Spinal cord (tissue), 10 donors: ENCODE measurements around the gene TOMM7. TPM values are rescaled to one million over a fixed set of nuclear protein-coding genes. Genes with fewer than 3 reads are reported as not detected.

Experiments
- DNase-seq, 6 donors: peaks; one replicate each; pipeline versions ENCODE4 v3.0.0 to v3.0.0-alpha.2; 2013 to 2015; ENCODE audit warnings: low spot score in 6 of 6, low read depth in 4 of 6
- H3K27ac ChIP-seq: one replicate; pipeline ENCODE4 v1.5.1; 2013; ENCODE audit warnings: low read depth, low read length, control low read depth
- H3K27me3 ChIP-seq: one replicate; pipeline ENCODE4 v1.6.1; 2013; ENCODE audit warnings: low read length; ENCODE audit not compliant: control insufficient read depth, insufficient read depth
- H3K36me3 ChIP-seq: one replicate; pipeline ENCODE4 v1.6.1; 2013; ENCODE audit warnings: low read length; ENCODE audit not compliant: control insufficient read depth, insufficient read depth
- H3K4me1 ChIP-seq: one replicate; pipeline ENCODE4 v1.6.1; 2013; ENCODE audit warnings: low read length; ENCODE audit not compliant: control insufficient read depth, insufficient read depth
- H3K4me3 ChIP-seq: one replicate; pipeline ENCODE4 v1.5.1; 2013; ENCODE audit warnings: low read depth, low read length, control low read depth
- H3K9me3 ChIP-seq: one replicate; pipeline ENCODE4 v1.6.1; 2013; ENCODE audit warnings: low read length; ENCODE audit not compliant: control insufficient read depth, insufficient read depth
- WGBS: methylation state at CpG from one replicate; pipeline ENCODE4 v1.1.5; 2013; ENCODE audit warnings: missing lambda C conversion rate; ENCODE audit not compliant: insufficient coverage; 5-methylcytosine and 5-hydroxymethylcytosine counted together
- long read RNA-seq, 4 donors: transcript quantifications; one replicate each; lab custom pipeline, GENCODE V29; 2026
- polyA plus RNA-seq, 2 donors: library from polyadenylated mRNA; unstranded; fragments of 120-200 nt; gene quantifications; one replicate each; pipeline ENCODE4 v1.2.1, GENCODE V29; 2013; ENCODE audit not compliant: insufficient read length in 2 of 2
- total RNA-seq, 2 donors: library from RNA; depleted of rRNA in 1 of 2; stranded (reverse); fragments of 120-200 nt in 1 of 2; fragments of >200 nt in 1 of 2; gene quantifications; one replicate each; pipeline versions ENCODE4 v1.2.3 to v1.2.4, GENCODE V29; 2013 to 2014
- donor health status: healthy.

Gene TOMM7
- total RNA-seq (100 to 1,000 TPM; 110 to 386 TPM), polyA plus RNA-seq (100 to 1,000 TPM; 538 to 539 TPM)
- long read RNA-seq, donor 1, transcript TOMM7-201 (3 exons, 778 nt): major isoform, 476 of 586 reads
- long read RNA-seq, donor 1, transcript TOMM7-204 (2 exons, 731 nt): minor isoform, 12 of 586 reads
- long read RNA-seq, donor 1, transcript TOMM7-205 (2 exons, 551 nt): minor isoform, 31 of 586 reads
- long read RNA-seq, donor 1, partial matches to known transcripts: 42 of 586 reads
- long read RNA-seq, donor 1, other reads (novel, unspliced or antisense): 25 of 586 reads
- long read RNA-seq, donor 2, transcript TOMM7-201 (3 exons, 778 nt): major isoform, 131 of 152 reads
- long read RNA-seq, donor 2, transcript TOMM7-205 (2 exons, 551 nt): minor isoform, 8 of 152 reads
- long read RNA-seq, donor 2, partial matches to known transcripts: 5 of 152 reads
- long read RNA-seq, donor 2, other reads (novel, unspliced or antisense): 7 of 152 reads
- long read RNA-seq, donor 3, transcript TOMM7-205 (2 exons, 551 nt): minor isoform, 11 of 217 reads
- long read RNA-seq, donor 3, transcript TOMM7-201 (3 exons, 778 nt): major isoform, 182 of 217 reads
- long read RNA-seq, donor 3, partial matches to known transcripts: 22 of 217 reads
- long read RNA-seq, donor 3, other reads (novel, unspliced or antisense): 0 of 217 reads
- long read RNA-seq, donor 4, transcript TOMM7-205 (2 exons, 551 nt): minor isoform, 60 of 708 reads
- long read RNA-seq, donor 4, transcript TOMM7-204 (2 exons, 731 nt): minor isoform, 6 of 708 reads
- long read RNA-seq, donor 4, transcript TOMM7-201 (3 exons, 778 nt): major isoform, 564 of 708 reads
- long read RNA-seq, donor 4, partial matches to known transcripts: 39 of 708 reads
- long read RNA-seq, donor 4, other reads (novel, unspliced or antisense): 37 of 708 reads

DNA sequence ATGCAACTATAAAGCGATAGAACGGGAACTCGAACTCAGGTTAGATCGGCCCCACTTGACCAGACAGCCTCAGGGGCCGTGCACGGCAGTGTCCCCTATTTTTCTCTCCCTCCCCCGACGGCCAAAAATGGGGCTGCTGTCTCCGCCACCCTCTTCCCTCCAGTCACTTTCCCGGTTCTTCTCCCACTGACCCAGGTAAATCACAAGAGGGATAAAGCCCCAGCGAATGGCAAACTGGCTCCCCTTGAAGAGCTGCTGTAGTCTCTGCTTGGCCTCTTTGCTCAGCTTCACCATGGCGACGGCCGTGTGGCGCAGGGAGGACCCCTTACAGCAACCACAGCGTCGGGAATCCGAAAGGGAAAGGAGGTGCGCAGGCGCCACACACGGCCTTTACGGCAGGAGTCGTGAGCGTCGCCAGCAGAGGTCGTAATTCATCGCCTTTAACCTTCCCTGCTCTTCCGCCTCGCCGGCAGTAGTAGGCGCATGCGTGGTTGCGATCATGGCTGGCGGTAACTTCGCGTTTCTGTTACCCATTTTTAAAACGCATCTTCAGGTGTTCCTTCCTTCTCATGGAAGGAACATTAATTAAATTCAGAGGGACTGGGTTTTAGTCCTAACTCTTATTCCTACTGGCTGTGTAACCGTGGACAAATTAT lies at the start of gene TOMM7:
TSS of gene TOMM7 (minus strand) at position 364 of the 656 bp plus-strand sequence. CDS start at position 294, 70 bp downstream.
- Histone ChIP-seq H3K27me3 (no peaks in the 10 kb centered on the region), H3K36me3 (no peaks in the 10 kb centered on the region), H3K4me1 (peaks cover 12% of the 10 kb centered on the region), H3K9me3 (no peaks in the 10 kb centered on the region), H3K4me3 (peak within 1 kb of the TSS; percentile 90), H3K27ac (peak within 1 kb of the TSS; percentile 74)
- peak; percentile 92 to 99 (median 96) for DNase-seq
- 0% methylated on average over 31 of the region's 38 CpGs for WGBS

DNA sequence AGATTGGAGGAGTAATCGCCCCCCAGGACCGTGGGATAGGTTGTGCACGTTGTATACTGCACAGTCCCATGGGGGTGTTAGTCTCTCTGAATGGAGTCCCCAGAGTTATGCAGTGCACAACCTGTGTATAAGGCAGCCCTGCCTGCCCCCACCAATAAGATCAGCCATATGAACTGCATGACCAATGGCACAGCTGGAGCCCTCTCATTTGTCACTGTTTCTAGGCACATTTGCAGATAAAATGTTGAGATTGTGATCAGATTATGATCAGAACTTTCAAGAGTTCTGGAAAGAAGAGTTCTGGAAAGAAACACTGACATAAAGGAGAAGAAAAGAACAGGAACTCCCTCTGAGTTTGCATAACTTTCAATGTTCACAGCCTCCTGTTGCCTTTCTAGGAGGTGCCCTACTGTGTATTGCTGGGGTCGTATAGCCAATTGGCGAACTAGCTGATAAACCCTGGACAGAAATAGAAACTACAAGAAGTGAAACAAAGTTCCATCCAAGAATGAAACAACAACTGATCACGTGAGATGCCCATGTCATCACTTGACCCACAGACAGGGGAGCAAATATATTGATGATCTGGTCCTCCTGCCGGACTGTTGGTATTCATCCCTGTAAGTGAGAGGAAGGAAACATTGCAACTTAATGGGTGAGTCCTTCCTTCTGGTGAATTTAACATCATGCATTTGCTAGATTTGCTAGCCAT lies 49.6 kb upstream of the TOMM7 start:
- Histone ChIP-seq H3K27ac (no peak overlapping the region), H3K4me3 (no peak overlapping the region), H3K27me3 (no peaks in the 10 kb centered on the region), H3K9me3 (no peaks in the 10 kb centered on the region), H3K36me3 (no peaks in the 10 kb centered on the region), H3K4me1 (no peaks in the 10 kb centered on the region)
- DNase-seq: no peak
- WGBS: 61% methylated on average over 4 of the region's 7 CpGs

DNA sequence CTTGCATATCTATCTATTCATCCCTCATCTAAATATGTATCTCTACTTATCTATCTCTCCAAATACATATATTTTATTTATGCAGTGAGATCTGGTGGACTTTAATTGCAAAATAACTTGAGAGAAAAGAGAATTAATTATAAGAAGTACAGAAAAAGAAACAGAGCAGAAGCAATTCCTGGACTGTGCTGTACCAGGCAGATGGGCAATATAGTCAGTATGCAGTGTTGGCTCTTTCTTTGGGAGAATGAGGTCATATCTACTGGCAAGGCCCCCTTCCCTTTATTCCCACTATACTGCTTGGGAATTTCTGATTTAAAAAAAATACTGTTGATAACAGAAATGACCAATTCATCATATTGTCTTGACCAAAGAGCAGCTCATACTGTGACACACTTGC lies 49.0 kb upstream of the TOMM7 start:
- Histone ChIP-seq H3K9me3 (no peaks in the 10 kb centered on the region), H3K4me3 (no peak overlapping the region), H3K27me3 (no peaks in the 10 kb centered on the region), H3K27ac (no peak overlapping the region), H3K4me1 (no peaks in the 10 kb centered on the region), H3K36me3 (no peaks in the 10 kb centered on the region)
- peak in 1 of 6 donors; percentile 65 for DNase-seq

DNA sequence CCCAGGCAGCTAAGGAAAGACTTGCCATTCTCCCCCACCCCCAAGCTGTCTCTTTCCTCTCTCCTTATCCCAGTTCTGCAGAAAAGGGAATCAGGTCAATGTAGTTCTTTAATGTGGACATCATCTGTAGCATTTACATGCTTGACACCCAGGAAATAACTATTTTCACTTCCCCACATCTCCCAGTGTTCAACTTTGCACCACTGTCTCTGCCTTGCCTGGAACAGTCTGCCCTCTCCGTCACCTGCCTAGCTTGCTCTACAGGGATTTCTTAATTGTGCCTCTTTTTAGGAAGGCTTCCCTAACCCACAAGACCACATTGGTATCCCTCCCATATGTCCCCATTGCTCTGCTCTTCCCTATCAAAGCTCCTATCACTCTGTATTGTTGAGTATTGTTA lies 45.9 kb upstream of the TOMM7 start:
- H3K9me3 ChIP-seq: no peaks in the 10 kb centered on the region
- no peaks in the 10 kb centered on the region for H3K4me1 ChIP-seq
- no peaks in the 10 kb centered on the region for H3K27me3 ChIP-seq
- H3K36me3 ChIP-seq: no peaks in the 10 kb centered on the region
- no peak overlapping the region for H3K4me3 ChIP-seq
- H3K27ac ChIP-seq: no peak overlapping the region
- no peak for DNase-seq
- 100% methylated on average over 1 of the region's 1 CpG for WGBS

DNA sequence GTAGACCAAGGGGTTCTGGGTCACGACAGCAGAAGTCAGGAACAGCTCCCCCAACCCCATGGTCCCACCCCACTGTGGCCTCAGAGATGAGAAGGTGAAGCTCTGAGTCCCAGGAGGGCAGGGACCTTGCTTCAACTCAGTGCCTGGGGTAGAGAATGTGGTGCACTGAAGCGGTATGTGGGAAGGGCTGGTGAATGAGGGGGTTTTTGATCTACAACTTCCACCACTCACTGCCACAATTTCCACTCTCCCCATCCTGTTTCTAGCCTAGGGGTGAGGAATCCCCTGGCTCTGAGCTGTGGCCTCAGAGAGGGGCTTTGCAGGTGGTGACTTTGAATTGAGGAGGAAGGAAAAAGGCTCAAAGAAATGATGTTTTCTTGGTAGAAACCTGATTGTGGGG lies 44.9 kb upstream of the TOMM7 start:
- WGBS: no CpG with 5 or more reads among the region's 2 CpGs
- Histone ChIP-seq H3K36me3 (no peaks in the 10 kb centered on the region), H3K27me3 (no peaks in the 10 kb centered on the region), H3K9me3 (no peaks in the 10 kb centered on the region), H3K27ac (peak overlapping the region; percentile 10), H3K4me1 (no peaks in the 10 kb centered on the region), H3K4me3 (no peak overlapping the region)
- DNase-seq: no peak

DNA sequence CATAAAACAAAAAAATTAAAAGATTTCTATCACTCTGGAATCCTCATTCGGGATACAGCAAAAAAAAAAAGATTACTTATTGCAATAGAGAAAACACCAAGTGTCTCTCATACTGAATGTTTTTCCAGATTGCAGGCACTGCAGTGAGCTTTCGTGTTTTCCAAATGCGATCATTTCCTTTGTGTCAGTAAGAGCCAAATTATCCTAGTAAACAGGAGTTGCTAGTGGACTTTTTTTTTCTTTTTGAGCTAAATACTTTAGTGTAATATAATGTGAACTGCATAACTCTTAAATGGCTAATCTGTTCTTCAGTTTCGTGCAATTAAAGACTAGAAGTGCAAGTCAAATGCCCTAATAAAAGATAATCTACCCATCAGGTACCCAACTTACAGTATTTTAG lies 44.4 kb upstream of the TOMM7 start:
- Histone ChIP-seq H3K4me1 (no peaks in the 10 kb centered on the region), H3K36me3 (no peaks in the 10 kb centered on the region), H3K27ac (peak overlapping the region; percentile 43), H3K4me3 (no peak overlapping the region), H3K27me3 (no peaks in the 10 kb centered on the region), H3K9me3 (no peaks in the 10 kb centered on the region)
- DNase-seq: peak in 1 of 6 donors; percentile 41
- WGBS: no CpG with 5 or more reads among the region's 4 CpGs

DNA sequence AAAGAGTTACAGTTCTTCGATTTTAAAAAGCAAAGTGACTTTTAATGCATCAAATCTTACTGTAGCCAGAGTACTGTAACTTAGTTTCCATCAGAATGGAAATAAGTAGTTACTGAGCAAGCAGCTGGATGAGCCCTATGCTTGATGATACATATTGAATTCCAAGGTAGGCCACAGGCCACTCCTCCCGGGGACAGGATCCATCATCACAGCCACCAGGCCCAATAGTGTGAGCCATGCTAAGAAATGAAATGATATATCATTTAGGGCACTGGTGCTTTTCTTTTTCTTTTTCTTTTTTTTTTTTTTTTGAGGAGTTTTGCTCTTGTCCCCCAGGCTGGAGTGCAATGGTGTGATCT lies 42.9 kb upstream of the TOMM7 start:
- no peak overlapping the region for H3K27ac ChIP-seq
- no CpG with 5 or more reads among the region's 2 CpGs for WGBS
- H3K9me3 ChIP-seq: no peaks in the 10 kb centered on the region
- DNase-seq: no peak
- H3K27me3 ChIP-seq: no peaks in the 10 kb centered on the region
- H3K4me1 ChIP-seq: no peaks in the 10 kb centered on the region
- H3K36me3 ChIP-seq: no peaks in the 10 kb centered on the region
- H3K4me3 ChIP-seq: no peak overlapping the region

DNA sequence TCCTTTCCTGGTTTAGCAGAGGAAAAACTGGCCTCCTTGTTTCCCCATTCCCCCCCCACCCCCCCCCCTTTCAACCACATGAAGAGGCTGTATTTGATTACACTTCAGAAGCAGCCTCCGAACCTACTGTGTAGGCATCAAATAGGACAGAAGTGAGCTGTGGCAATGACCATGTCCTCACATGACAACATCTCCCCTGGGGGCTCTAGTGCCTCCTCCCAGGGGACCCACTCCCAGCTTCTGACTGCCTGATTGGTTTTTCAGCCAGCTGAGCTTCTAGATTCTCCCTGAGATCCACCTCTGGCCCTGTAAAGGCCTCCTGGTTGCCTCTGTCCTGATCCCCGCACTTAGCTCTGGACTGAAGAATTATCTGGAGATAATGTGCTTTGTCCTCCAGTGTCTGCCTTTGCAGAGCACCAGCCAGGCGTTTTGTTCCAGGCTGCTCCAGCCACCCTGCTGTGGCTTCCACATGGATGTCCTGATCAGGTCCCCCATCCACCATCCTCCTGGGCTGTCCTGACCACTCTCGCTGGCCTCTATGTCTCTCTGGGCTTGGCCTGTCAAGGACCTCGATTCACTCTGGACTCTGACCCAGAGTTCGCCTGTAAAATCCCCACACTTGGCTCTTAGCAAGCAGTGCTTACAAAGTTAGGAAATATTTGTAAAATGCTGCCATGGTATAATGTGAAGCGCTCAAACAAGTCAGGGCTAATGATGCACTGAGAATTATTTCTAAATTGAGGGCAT lies 42.4 kb upstream of the TOMM7 start:
- H3K4me3 ChIP-seq: no peak overlapping the region
- H3K27ac ChIP-seq: no peak overlapping the region
- no peak for DNase-seq
- no peaks in the 10 kb centered on the region for H3K36me3 ChIP-seq
- no peaks in the 10 kb centered on the region for H3K4me1 ChIP-seq
- H3K27me3 ChIP-seq: no peaks in the 10 kb centered on the region
- no peaks in the 10 kb centered on the region for H3K9me3 ChIP-seq
- WGBS: 82% methylated on average over 6 of the region's 7 CpGs
